DMS114 treated with DMSO at 0.1 percent for 48 hours (cell line): ENCODE measurements around the gene MRPS22.
"Not testable (repeated sequence)": the region's sequence is repeated elsewhere in the genome, so short reads cannot be mapped to it uniquely, and the experiment has no call there.

Experiments used
- DNase-seq: peaks from one replicate; lab custom pipeline; 2025; ENCODE audit not compliant: unreplicated experiment; lab: John Stamatoyannopoulos, UW

Gene MRPS22

DNA sequence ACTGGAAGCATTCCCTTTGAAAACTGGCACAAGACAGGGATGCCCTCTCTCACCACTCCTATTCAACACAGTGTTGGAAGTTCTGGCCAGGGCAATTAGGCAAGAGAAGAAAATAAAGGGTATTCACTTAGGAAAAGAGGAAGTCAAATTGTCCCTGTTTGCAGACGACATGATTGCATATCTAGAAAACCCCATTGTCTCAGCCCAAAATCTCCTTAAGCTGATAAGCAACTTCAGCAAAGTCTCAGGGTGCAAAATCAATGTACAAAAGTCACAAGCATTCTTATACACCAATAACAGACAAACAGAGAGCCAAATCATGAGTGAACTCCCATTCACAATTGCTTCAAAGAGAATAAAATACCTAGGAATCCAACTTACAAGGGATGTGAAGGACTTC, 9.1 kb upstream of the MRPS22 start:
- not testable (repeated sequence) for DNase-seq

DNA sequence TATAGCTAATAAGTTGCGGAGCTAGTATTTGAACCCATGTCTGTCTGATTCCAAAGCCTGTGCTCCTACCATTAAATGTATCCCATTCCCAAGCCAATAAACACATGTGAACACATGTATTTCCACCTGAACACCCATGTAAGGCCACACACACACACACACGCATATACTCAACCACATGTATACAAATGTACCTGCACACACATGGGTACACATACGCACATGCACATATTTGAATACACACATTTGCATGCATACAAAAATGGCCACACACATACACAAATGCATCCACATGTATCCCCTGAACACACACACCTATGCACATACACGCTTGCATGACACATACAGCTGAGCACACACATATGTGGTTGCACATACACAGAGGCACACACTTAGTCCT, 5.4 kb upstream of the MRPS22 start:
- DNase-seq, result no peak

DNA sequence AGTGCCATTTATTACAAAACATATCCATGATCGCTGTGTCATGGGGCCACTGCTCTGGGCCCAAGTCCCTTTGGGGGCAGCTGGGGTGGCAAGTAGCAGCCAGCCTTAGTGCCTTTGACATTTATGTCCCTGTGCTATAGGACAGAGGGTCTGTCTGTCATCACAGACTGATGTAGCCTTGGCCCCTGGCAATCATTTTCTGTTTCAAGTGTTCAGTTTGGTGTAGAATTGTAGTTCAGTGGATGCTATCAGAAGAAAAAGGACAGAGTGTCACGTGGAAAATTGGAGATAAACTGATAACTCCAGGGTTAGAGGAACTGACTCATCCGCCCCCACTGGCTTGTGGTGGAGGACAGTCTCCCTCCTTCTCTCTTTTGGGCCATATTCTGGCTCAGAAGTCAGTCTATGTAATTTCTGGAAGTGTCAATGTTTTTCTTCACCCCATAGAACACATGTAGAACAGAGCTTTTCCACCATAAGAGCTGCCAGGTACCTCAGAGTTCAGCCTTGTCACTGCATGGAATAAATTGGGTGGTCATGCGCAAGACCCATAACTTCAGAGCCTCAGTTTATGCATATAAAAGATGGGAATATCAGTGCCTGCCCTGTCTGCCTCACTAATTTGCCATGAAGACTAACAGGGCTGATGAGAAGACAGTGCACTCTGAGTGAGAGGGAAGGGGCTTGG, 4.5 kb upstream of the MRPS22 start:
- no peak for DNase-seq

DNA sequence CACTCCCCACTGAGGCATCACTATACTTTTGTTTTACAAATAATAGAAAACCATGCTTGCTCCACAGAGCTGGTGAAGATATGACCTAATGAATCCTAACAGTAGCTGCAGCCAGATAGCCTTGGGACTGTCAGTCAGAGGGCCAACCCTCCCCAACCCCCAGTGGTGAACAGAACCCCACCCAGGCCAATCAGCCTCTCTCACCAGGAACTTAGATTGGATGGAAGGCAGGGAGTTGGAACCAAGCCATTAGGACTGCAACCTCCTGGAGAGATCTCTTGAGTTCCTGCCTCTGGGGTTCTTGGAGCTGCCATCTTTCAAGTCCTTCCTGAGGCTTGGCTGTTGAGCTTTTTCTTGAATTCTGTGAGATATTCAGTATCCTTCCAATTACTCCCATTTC, 3.0 kb upstream of the MRPS22 start:
- DNase-seq, result no peak

DNA sequence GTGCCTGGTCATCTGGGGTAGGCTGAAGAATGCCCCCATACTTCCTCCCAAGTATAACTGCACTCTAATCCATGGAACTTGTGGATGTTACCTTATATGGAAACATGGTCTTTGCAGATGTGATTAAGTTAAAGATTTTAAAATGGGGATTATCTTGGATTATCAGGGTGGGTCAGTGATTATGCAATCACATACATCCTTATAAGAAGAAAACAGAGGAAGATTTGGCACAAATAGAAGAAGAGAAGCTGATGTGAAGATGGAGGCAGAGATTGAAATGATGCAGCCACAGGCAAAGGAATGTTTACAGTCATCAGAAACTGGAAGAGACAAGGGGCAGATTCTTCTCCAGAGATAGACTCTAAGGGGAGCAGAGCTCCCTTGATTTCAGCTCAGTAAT, 1.8 kb upstream of the MRPS22 start:
- DNase-seq, result no peak

DNA sequence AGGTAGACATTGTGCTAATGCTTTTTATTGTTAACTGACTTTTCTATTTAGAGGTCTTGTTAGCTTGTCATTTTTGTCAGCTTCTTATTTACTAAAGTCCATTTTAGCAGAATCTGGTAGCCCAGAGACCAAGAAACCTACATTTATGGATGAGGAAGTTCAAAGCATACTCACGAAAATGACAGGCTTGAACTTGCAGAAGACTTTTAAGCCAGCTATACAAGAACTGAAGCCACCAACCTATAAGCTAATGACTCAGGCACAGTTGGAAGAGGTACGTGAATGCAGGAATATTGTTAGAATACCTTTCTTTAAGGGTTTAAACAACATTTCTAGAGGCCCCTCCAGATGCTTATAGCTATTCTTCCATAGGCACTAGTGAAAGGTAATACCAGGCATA, 3.0 kb downstream of the MRPS22 start:
- DNase-seq, result no peak

DNA sequence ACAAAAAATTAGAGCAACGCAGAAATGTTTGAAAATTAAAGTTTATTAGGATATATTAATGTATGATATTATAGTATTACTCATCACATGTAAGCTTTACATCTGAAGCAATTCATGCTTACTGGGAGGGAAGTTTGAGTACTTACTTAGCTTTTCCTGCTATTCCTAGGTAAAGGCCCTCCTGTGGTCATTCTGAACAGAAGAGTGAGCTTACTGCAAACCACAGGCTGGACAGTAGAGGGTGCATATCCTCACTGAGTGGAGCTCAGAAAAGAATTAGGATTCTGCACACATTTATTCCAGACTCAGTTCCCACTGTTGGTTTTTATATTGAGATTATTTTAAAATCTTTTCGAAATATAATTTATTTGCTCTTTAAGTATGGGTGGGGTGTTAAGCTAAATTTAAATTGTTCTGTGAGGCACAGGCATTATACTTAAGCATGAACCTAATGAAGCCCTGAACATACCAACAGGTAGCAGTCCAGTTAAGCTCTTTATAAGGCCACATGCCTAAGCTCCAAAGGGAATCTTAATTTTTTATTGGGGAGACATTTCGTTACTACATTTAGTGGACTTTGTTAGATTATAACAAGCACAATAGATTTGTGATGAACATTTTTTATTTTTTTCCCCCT, 10.2 kb downstream of the MRPS22 start:
- peak; percentile 76 for DNase-seq

DNA sequence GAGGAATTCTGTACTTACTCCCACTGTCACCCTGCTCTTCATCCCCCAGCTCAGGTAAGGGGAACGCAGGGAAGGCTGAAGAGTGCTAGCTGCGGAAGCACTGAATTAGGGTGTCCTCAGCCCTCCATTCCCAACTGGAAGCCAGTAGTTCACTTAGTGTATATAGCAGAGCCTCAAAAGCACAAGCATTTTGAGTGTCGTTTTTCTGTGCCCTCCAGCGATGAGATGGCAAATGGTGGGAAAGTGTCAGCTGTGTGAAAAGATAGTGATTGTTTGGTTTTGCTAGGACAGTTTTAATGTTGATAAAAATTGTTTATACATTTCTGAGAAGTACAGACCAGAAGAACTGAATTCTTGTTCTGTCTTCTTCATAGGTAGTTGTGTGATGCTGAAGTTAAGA, 10.8 kb downstream of the MRPS22 start:
- no peak for DNase-seq

DNA sequence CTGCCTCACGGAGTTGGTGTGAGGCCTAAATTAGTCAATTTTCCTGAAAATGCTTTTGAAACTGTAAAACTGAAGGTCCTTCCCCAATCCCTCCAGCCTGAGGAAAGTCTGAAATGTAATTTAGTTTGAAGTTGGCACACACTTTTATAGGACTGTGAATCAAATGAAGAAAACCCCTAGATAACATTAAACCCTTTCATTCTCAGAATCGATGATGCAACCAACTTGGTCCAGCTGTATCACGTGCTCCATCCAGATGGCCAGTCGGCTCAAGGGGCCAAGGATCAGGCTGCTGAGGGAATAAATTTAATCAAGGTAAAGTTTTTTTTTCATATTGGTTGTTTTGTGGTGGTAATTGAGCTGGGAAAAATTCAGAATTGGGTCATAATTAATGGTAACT, 11.7 kb downstream of the MRPS22 start:
- DNase-seq, result no peak

DNA sequence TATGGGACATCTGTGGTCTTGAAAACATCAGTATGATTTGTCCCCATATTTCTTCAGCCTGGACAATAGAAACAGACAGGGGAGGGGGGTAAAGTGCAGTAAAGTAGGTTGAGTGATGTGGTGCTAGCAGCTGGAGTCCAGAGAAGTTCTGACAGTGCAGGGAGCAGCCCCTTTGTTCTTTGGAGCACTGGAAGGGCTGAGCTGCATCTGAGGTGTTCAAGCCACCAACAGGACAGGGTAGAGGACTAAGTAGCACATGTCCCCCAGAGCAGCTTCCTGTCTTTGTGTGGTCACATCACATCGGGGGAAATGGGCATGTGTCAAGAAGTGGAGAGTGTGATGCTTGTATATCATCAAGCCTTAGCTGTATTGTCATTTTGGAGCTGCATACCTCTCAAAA, 12.1 kb downstream of the MRPS22 start:
- DNase-seq, result no peak

DNA sequence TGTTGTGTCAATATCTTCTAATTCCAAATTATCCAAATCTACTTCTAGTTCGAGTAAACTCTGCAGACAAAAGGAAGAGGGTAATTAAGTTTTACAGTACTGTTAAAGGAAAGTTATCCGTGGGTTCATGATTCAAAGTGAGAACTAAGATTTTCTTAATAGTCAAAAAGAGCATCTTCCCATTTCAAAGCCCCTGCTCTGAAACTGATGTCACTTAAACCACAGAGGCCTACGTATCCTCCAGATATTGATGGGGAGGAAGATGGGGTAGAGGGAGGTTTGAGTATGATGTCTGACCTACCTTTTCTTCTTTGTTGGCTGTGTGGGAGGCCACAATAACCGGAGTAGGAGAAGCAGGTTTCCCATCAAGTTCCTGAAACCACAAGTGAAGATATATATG, 14.1 kb downstream of the MRPS22 start:
- no peak for DNase-seq

DNA sequence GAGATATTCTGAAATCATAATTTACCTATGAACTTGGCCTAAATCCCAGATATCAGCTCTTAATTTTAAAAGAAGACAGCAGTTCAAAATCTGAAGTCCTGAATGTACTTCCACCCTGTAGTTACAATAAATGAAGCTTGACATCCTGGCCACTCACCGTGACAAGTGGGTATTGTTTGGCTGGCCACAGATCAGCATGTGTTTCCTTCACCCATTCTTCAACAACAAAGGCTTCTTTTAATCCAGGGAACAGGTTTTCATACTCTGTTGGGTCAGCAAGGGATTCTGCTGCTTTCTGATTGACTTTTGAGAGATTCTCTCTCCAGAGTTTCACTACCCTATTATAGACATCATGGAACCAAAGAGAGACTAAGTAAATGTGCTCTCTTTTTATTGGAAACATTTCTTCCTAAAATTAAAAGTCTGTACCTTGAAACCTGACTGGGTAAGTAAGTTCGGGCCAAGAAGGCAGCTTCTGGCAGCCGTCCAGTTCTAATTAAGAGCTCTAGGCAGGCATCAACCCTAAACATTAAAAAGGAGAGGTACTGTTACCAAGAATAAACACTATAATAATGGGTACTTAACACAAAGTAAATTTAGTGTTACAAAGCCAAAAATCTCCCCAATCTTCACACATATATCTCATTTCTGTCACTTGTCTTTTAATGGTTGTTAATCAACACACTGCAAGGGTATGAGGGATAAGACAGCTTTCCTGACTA, 15.2 kb downstream of the MRPS22 start:
- DNase-seq, result no peak

DNA sequence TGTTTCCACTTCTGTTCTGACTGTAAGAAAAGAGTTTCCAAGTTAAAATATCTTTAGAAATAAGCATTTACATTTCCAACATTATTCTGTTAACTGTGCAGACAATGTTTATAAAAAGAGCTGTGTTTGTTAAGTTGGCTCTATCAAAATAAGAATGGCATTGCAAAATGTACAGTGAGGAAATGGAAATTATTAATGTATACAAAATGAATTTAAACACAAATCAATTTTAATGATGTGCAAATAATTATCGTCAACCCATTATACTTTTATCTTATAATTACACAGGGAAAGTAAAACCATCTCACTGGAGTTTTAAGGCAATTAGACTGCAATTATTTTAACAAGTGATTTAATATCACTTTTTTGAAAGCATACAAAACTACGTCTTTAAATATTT, 17.5 kb downstream of the MRPS22 start:
- DNase-seq, result no peak

DNA sequence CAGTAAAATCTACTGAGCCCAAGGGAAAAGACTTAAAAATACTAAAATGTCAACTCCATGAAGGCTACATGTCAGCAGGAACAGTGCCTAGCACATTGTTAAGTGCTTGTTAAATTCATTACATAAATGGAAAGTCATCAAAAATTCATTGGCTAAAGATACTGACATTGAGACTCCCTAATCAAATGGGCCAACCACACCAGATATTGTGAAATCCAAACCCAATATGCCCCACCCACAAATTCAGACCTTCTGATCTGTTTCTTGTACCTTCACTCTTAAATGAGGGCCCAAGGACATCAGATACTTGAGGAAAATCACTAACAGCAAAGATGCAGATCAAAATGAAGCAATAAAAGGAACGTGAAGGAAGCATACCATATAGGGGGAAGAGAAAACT, 20.7 kb downstream of the MRPS22 start:
- DNase-seq, result no peak

DNA sequence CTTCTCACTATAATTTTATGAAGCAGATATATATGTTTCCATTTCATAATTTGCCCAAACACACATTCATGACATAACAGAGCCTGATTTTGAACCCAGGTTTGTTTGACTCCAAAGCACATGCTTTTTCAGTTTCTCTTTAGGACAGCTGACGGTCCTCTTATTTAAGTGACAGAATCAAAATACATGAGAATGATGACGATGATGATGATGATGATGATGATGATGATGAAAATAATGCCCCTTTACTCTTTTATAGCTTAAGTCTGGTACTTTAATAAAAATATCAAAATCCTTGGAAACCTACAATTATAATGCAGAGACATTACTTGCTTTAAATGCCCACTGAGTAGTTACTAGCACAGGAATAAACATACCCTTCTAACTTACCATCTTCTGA, 30.3 kb downstream of the MRPS22 start:
- no peak for DNase-seq

DNA sequence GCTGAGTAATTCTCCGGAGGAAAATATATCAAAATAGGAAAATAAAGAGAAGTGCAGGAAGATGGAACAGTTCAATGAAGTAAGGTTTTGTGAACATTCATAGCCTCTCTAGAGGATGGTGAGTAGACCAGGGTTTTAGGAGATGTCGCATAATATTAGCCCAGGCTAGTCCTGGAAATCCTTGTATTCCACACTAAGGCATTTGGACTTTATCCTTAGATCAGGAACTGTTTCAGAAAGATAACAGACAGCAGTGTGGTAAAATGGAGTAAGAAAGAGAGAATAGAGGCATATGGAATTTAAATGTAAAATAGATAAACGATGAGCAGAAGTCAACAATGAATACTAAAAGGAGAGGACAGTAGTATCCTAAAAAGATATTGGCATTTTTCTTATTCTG, 33.6 kb downstream of the MRPS22 start:
- DNase-seq, result no peak

DNA sequence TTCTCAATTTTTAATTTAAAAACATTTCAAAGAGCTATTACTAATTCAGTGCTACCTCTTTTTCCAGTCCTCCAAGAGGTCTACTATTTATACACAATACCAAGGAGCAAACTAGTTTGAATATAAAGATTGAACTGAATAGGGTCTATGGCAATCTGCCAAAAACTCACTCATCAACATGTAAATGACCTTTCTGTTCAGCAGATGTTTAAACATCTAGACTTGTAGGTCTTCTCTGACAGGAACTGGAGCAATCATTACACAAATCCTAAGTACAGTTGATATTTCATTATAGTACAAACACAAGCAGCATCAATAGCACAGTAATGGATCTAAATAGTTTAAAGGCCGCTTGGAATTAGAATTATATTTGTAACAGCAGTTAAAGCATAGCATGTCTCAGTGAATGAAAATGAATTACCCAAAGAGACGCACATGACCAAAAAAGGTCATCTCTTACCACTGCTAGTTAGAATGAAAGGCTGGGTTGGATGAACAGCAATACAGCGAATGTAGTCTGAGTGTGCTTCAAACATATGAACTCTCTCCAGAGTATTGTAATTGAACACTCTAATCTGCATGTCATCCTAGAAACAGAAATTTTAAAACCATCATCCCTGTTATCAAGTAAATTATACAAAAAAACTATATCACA, 34.9 kb downstream of the MRPS22 start:
- DNase-seq, result no peak

DNA sequence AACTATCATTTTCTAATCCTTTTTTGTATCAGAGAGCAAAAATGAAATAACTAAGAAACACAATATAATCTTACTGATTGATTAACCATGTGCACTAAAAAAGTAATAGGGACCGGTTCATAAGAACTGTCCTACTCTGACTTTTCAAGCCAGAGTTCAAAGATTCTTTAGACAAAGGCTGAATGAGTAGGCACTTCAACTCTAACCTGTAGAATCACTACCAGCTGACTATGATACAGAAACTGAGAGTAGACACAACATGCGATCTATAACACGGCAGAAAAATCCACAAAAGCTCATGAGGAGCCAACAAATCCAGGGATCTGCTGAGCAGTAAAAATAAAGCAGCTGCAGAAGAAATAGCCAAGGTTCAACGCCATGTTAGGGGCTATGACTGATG, 36.8 kb downstream of the MRPS22 start:
- no peak for DNase-seq

DNA sequence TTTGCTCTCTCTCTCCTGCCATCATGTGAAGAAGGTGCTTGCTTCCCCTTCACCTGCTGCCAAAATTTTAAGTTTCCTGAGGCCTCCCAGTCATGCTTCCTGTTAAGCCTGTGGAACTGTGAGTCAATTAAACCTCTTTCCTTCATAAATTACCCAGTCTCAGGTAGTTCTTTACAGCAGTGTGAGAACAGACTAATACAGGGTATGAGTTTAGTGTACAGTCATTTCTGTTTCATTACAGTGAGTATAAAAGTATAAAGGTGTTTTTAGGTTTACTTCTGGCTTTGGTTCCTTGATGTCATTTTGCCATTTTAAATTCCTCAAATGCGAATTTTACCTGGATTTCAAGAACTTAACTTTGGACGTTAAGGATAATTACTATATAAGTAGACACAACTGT, 38.5 kb downstream of the MRPS22 start:
- not testable (repeated sequence) for DNase-seq

DNA sequence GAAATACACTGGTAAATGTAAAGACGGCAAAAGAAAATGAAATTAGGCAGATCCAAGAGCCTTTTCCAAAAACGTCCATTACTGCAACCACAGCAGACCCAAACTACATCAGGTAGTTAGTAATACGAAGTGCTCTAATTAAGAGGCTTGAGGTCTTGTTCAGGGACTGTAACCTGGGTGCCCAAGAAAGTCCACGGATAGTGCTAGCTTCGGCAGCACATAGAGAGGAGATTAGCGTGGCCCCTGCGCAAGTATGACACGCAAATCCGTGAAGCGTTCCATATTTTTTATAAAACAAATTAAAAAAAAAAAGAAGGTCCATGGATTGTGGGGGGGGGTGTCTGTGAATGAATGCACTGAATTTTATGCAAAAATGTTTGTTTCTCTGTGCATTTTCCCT, 44.3 kb downstream of the MRPS22 start:
- no peak for DNase-seq

DNA sequence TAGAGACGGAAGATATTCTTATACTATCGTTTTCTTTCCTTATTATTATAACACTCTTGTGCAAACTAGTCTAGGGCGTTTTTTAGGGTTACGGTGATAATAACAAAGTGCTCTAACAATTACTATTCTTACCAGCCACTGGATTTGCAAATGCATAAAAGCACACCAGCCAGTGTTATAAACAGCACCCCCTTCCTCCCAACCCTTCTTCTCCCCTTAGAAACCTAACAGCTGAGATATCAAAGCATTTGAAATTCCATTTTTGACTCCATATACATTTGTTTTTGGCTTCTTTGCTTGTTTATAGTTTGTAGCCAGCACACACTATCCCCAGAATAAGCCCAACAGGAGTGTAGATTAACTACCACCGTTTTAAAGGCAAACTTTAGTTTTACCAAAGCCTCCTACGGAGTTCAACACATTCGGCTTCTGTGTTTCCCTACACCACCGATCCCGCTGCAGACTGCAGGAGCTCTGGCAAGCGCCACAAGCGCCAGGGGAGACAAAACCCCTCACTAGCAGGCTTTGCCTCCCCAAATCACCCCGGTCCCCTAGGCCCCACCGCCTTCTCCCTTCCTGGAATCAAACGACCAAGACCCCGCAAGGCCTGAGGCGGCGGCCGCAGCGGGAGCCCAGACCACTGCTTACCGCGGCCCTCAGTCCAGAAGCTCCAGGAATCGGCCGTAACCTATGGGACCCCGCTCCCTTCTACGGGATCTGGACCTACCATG, 45.2 kb downstream of the MRPS22 start:
- DNase-seq, result no peak
